Astrocyte (in vitro differentiated cells and primary cell): ENCODE results near the gene CABLES1. TPM values are rescaled to one million over a fixed set of nuclear protein-coding genes. Genes with fewer than 3 reads are reported as not detected.

Experiments used
- DNase-seq: peaks from one replicate; pipeline ENCODE4 v3.0.0-alpha.2; 2010; ENCODE audit warnings: low read depth
- FAIRE-seq: peaks from 2 replicates; lab custom pipeline; 2011; peaks lifted over from hg19 to GRCh38; lab: Jason Lieb, UNC
- H2AFZ ChIP-seq: 2 replicates; pipeline ENCODE4 v1.6.0; 2012; ENCODE audit warnings: low read depth, low read length, inconsistent platforms
- H3K27ac ChIP-seq: 2 replicates; pipeline ENCODE4 v1.5.1; 2011; ENCODE audit warnings: low read depth, low read length, inconsistent platforms
- H3K27me3 ChIP-seq: 2 replicates; pipeline ENCODE4 v1.6.0; 2011; ENCODE audit warnings: low read length, inconsistent platforms; ENCODE audit not compliant: insufficient read depth
- H3K36me3 ChIP-seq: 2 replicates; pipeline ENCODE4 v1.5.1; 2011; ENCODE audit warnings: low read length, inconsistent platforms; ENCODE audit not compliant: insufficient read depth
- H3K4me1 ChIP-seq: 2 replicates; pipeline ENCODE4 v1.5.1; 2011; ENCODE audit warnings: low read length, inconsistent platforms; ENCODE audit not compliant: insufficient read depth
- H3K4me2 ChIP-seq: 2 replicates; pipeline ENCODE4 v1.6.0; 2012; ENCODE audit warnings: low read length, inconsistent platforms
- H3K4me3 ChIP-seq: 2 replicates; pipeline ENCODE4 v1.5.1; 2011; ENCODE audit warnings: low read depth, mild to moderate bottlenecking, low read length, inconsistent platforms; ENCODE audit not compliant: insufficient read depth
- H3K79me2 ChIP-seq: 2 replicates; pipeline ENCODE4 v1.6.0; 2012; ENCODE audit warnings: mild to moderate bottlenecking, low read length, inconsistent platforms; ENCODE audit not compliant: insufficient read depth
- H3K9ac ChIP-seq: 2 replicates; pipeline ENCODE4 v1.6.0; 2012; ENCODE audit warnings: mild to moderate bottlenecking, low read length, inconsistent platforms
- H3K9me3 ChIP-seq: 2 replicates; pipeline ENCODE4 v1.5.1; 2012; ENCODE audit warnings: low read depth, mild to moderate bottlenecking, low read length, inconsistent platforms; ENCODE audit not compliant: insufficient read depth
- H4K20me1 ChIP-seq: 2 replicates; pipeline ENCODE4 v1.6.0; 2012; ENCODE audit warnings: low read length, inconsistent platforms; ENCODE audit not compliant: insufficient read depth
- H3K27ac Mint-ChIP-seq: one replicate; pipeline ENCODE4 v1.8.0; 2021; ENCODE audit warnings: mild to moderate bottlenecking, mixed read lengths; ENCODE audit not compliant: unreplicated experiment
- H3K27me3 Mint-ChIP-seq: one replicate; pipeline ENCODE4 v1.8.0; 2021; ENCODE audit warnings: low read depth, mixed read lengths; ENCODE audit not compliant: unreplicated experiment
- H3K36me3 Mint-ChIP-seq: one replicate; pipeline ENCODE4 v1.8.0; 2021; ENCODE audit warnings: low read depth, mixed read lengths; ENCODE audit not compliant: unreplicated experiment
- H3K4me1 Mint-ChIP-seq: one replicate; pipeline ENCODE4 v1.8.0; 2021; ENCODE audit warnings: low read depth, mixed read lengths; ENCODE audit not compliant: unreplicated experiment
- H3K4me3 Mint-ChIP-seq: one replicate; pipeline ENCODE4 v1.8.0; 2021; ENCODE audit warnings: mild to moderate bottlenecking, moderate library complexity, mixed read lengths; ENCODE audit not compliant: unreplicated experiment
- H3K9me3 Mint-ChIP-seq: one replicate; pipeline ENCODE4 v1.8.0; 2021; ENCODE audit warnings: mild to moderate bottlenecking, mixed read lengths; ENCODE audit not compliant: unreplicated experiment
- CTCF ChIP-seq: IDR thresholded peaks from 2 replicates; pipeline ENCODE4 v1.5.1; 2011; ENCODE audit warnings: low read depth, mild to moderate bottlenecking, inconsistent platforms, low read length, moderate library complexity; ENCODE audit not compliant: insufficient read depth
- EZH2 ChIP-seq: IDR thresholded peaks from 2 replicates; pipeline ENCODE4 v1.6.1; 2012; ENCODE audit warnings: mild to moderate bottlenecking, low read length, inconsistent platforms; ENCODE audit not compliant: insufficient read depth
- total RNA-seq: library from RNA; stranded (reverse); gene quantifications from 2 replicates; pipeline ENCODE4 v1.2.1, GENCODE V29; 2021

CABLES1 gene
- total RNA-seq, 1 donor from 2014 or later = 14.5 TPM

GRCh38 chr18:23273443-23273966 is 138.2 kb downstream of the CABLES1 start:
- Histone ChIP-seq H3K9me3 (peaks cover 4% of the 10 kb centered on the region), H3K27ac (no peak overlapping the region), H3K4me2 (no peak overlapping the region), H2AFZ (no peak overlapping the region), H3K79me2 (no peaks in the 10 kb centered on the region), H3K9ac (no peak overlapping the region), H3K27me3 (no peaks in the 10 kb centered on the region), H3K36me3 (peaks cover 2% of the 10 kb centered on the region), H3K4me1 (no peaks in the 10 kb centered on the region), H4K20me1 (no peaks in the 10 kb centered on the region), H3K4me3 (no peak overlapping the region)
- TF ChIP-seq CTCF (no peak), EZH2 (no peak)
- no peak overlapping the region for H3K4me3 Mint-ChIP-seq
- peaks cover 2% of the 10 kb centered on the region for H3K27me3 Mint-ChIP-seq
- FAIRE-seq = no peak
- H3K36me3 Mint-ChIP-seq = peaks cover 18% of the 10 kb centered on the region
- H3K9me3 Mint-ChIP-seq = peaks cover 28% of the 10 kb centered on the region
- no peak for DNase-seq
- no peak overlapping the region for H3K27ac Mint-ChIP-seq
- H3K4me1 Mint-ChIP-seq = peaks cover 9% of the 10 kb centered on the region

- no peak for TF ChIP-seq EZH2
- no peak for TF ChIP-seq CTCF
These were observed 139.6 kb downstream of the CABLES1 start for GRCh38 chr18:23274638-23275482.

DNA sequence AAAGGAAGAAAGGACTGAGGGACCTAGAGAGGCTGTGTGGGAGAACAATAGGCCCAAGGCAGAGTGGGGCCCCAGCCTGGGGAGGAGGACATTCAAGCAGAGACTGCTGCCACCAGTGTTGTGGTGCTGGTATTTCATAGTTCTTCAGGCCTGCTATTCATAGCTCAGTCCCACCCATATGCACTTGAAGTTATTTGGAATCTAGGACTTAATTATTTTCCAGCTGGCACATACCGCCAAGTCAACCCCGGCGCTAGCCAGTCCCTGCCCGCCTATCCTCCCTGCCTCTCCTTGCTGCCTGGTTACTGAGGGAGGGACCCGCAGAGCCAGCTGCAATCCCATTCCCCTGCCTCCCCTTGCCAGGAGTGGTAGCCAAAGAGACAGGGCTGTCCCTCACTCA is 141.2 kb downstream of the CABLES1 start:
- Histone ChIP-seq H3K9me3 (no peaks in the 10 kb centered on the region), H3K4me3 (no peak overlapping the region), H3K9ac (no peak overlapping the region), H3K27me3 (no peaks in the 10 kb centered on the region), H3K4me2 (no peak overlapping the region), H3K36me3 (peaks cover 2% of the 10 kb centered on the region), H4K20me1 (no peaks in the 10 kb centered on the region), H2AFZ (no peak overlapping the region), H3K79me2 (no peaks in the 10 kb centered on the region), H3K4me1 (no peaks in the 10 kb centered on the region), H3K27ac (no peak overlapping the region)
- peaks cover 11% of the 10 kb centered on the region for H3K9me3 Mint-ChIP-seq
- H3K27ac Mint-ChIP-seq = peak overlapping the region; percentile 27
- DNase-seq (no peak), FAIRE-seq (no peak)
- H3K4me3 Mint-ChIP-seq = no peak overlapping the region
- TF ChIP-seq CTCF (no peak), EZH2 (no peak)
- peaks cover 4% of the 10 kb centered on the region for H3K4me1 Mint-ChIP-seq
- peaks cover 2% of the 10 kb centered on the region for H3K27me3 Mint-ChIP-seq
- H3K36me3 Mint-ChIP-seq = peaks cover 15% of the 10 kb centered on the region

More at GRCh38 chr18:23274638-23275482, 139.6 kb downstream of the CABLES1 start:
- Histone ChIP-seq H3K27ac (no peak overlapping the region), H3K9ac (no peak overlapping the region), H4K20me1 (no peaks in the 10 kb centered on the region), H3K9me3 (peaks cover 3% of the 10 kb centered on the region), H2AFZ (no peak overlapping the region), H3K36me3 (peaks cover 2% of the 10 kb centered on the region), H3K4me1 (no peaks in the 10 kb centered on the region), H3K4me3 (no peak overlapping the region), H3K79me2 (no peaks in the 10 kb centered on the region), H3K27me3 (no peaks in the 10 kb centered on the region), H3K4me2 (no peak overlapping the region)
- Mint-ChIP-seq H3K4me3 (no peak overlapping the region), H3K9me3 (peaks cover 19% of the 10 kb centered on the region), H3K27ac (no peak overlapping the region), H3K27me3 (peaks cover 2% of the 10 kb centered on the region), H3K36me3 (peaks cover 17% of the 10 kb centered on the region), H3K4me1 (peaks cover 9% of the 10 kb centered on the region)
- FAIRE-seq (no peak), DNase-seq (no peak)
